IPS-18c (cell line): Measurements from ENCODE around the gene AGPAT1.

Source experiments
- H3K4me3 ChIP-seq: 2 replicates; pipeline ENCODE4 v1.7.0; 2013; ENCODE audit warnings: low read depth, mild to moderate bottlenecking, low read length, moderate library complexity; ENCODE audit not compliant: insufficient read depth
- H3K9me3 ChIP-seq: one replicate; pipeline ENCODE4 v1.6.1; 2013; ENCODE audit warnings: mild to moderate bottlenecking, low read length, moderate library complexity; ENCODE audit not compliant: control insufficient read depth, insufficient read depth

The AGPAT1 gene

GRCh38 chr6:32163559-32164258 lies 12.2 kb downstream of the AGPAT1 start:
- Histone ChIP-seq H3K4me3 (no peak overlapping the region), H3K9me3 (no peaks in the 10 kb centered on the region)

GRCh38 chr6:32158052-32158451 lies 17.8 kb downstream of the AGPAT1 start:
- H3K9me3 ChIP-seq: no peaks in the 10 kb centered on the region
- no peak overlapping the region for H3K4me3 ChIP-seq

GRCh38 chr6:32156891-32157290 lies 19.0 kb downstream of the AGPAT1 start:
- Histone ChIP-seq H3K9me3 (no peaks in the 10 kb centered on the region), H3K4me3 (no peak overlapping the region)

GRCh38 chr6:32154514-32155161 lies 21.2 kb downstream of the AGPAT1 start:
- peak overlapping the region; percentile 67 for H3K4me3 ChIP-seq
- no peaks in the 10 kb centered on the region for H3K9me3 ChIP-seq

GRCh38 chr6:32153564-32154513 lies 22.0 kb downstream of the AGPAT1 start, which contains the start of gene PPT2:
Gene PPT2 (plus strand): TSS chr6:32154141. CDS start chr6:32154595, 454 bp downstream.
- Histone ChIP-seq H3K4me3 (peak within 1 kb of the TSS; percentile 67), H3K9me3 (no peaks in the 10 kb centered on the region)

GRCh38 chr6:32152769-32153563 lies 22.9 kb downstream of the AGPAT1 start:
- peak overlapping the region; percentile 67 for H3K4me3 ChIP-seq

GRCh38 chr6:32151863-32152768 lies 23.8 kb downstream of the AGPAT1 start, which contains the start of gene PRRT1:
Gene PRRT1 (minus strand): TSS chr6:32151939. CDS start chr6:32151827, 112 bp downstream.
- Histone ChIP-seq H3K9me3 (no peaks in the 10 kb centered on the region), H3K4me3 (peak within 1 kb of the TSS; percentile 67)

More at GRCh38 chr6:32152769-32153563, 22.9 kb downstream of the AGPAT1 start:
- H3K9me3 ChIP-seq: no peaks in the 10 kb centered on the region

- H3K9me3 ChIP-seq: no peaks in the 10 kb centered on the region
- H3K4me3 ChIP-seq: no peak overlapping the region
Observed at GRCh38 chr6:32151181-32151862, 24.6 kb downstream of the AGPAT1 start.

GRCh38 chr6:32149932-32150870 lies 25.7 kb downstream of the AGPAT1 start:
- Histone ChIP-seq H3K9me3 (no peaks in the 10 kb centered on the region), H3K4me3 (peak overlapping the region; percentile 34)

GRCh38 chr6:32149092-32149755 lies 26.7 kb downstream of the AGPAT1 start:
- peak overlapping the region; percentile 2; the same call in 1 of the 2 replicates for H3K4me3 ChIP-seq
- H3K9me3 ChIP-seq: no peaks in the 10 kb centered on the region

- peak overlapping the region; percentile 2; the same call in 1 of the 2 replicates for H3K4me3 ChIP-seq
- H3K9me3 ChIP-seq: no peaks in the 10 kb centered on the region
Observed at GRCh38 chr6:32148289-32149091, 27.4 kb downstream of the AGPAT1 start.

GRCh38 chr6:32147401-32148132 lies 28.3 kb downstream of the AGPAT1 start:
- H3K4me3 ChIP-seq: no peak overlapping the region
- H3K9me3 ChIP-seq: no peaks in the 10 kb centered on the region

GRCh38 chr6:32146687-32147086 lies 29.2 kb downstream of the AGPAT1 start:
- Histone ChIP-seq H3K4me3 (no peak overlapping the region), H3K9me3 (no peaks in the 10 kb centered on the region)
